ENCODE results near the gene CDH13.

CDH13 gene

GRCh38 chr16:83609178-83609577 is 982.4 kb downstream of the CDH13 start:
- TF ChIP-seq REST (IDR thresholded peaks at IDR 0.05; ENCODE audit: insufficient read depth in 1 of 2, low read depth in 2 of 2, low read length in 2 of 2), result no peak
- TF ChIP-seq POLR2AphosphoS5 (IDR thresholded peaks at IDR 0.05; ENCODE audit: low read depth, low read length), result no peak
- TF ChIP-seq TAF1 (IDR thresholded peaks at IDR 0.05; ENCODE audit: borderline replicate concordance, insufficient read depth, low read length), result no peak
- no peak for TF ChIP-seq FOXP2 (optimal IDR thresholded peaks at IDR 0.05; ENCODE audit: borderline replicate concordance, extremely low read depth, extremely low read length, insufficient read depth)
- TF ChIP-seq SIN3A (IDR thresholded peaks at IDR 0.05; ENCODE audit: borderline replicate concordance, insufficient read depth, low read length), result no peak

GRCh38 chr16:83615141-83615952 is 988.6 kb downstream of the CDH13 start:
- TF ChIP-seq TAF1 (IDR thresholded peaks at IDR 0.05; ENCODE audit: borderline replicate concordance, insufficient read depth, low read length) (no peak), REST (IDR thresholded peaks at IDR 0.05; ENCODE audit: insufficient read depth in 1 of 2, low read depth in 2 of 2, low read length in 2 of 2) (no peak), SIN3A (IDR thresholded peaks at IDR 0.05; ENCODE audit: borderline replicate concordance, insufficient read depth, low read length) (no peak), FOXP2 (optimal IDR thresholded peaks at IDR 0.05; ENCODE audit: borderline replicate concordance, extremely low read depth, extremely low read length, insufficient read depth) (no peak), POLR2AphosphoS5 (IDR thresholded peaks at IDR 0.05; ENCODE audit: low read depth, low read length) (no peak)

- TF ChIP-seq REST (IDR thresholded peaks at IDR 0.05; ENCODE audit: insufficient read depth in 1 of 2, low read depth in 2 of 2, low read length in 2 of 2), result no peak
- TF ChIP-seq POLR2AphosphoS5 (IDR thresholded peaks at IDR 0.05; ENCODE audit: low read depth, low read length), result no peak
- TF ChIP-seq TAF1 (IDR thresholded peaks at IDR 0.05; ENCODE audit: borderline replicate concordance, insufficient read depth, low read length), result no peak
- no peak for TF ChIP-seq FOXP2 (optimal IDR thresholded peaks at IDR 0.05; ENCODE audit: borderline replicate concordance, extremely low read depth, extremely low read length, insufficient read depth)
- no peak for TF ChIP-seq SIN3A (IDR thresholded peaks at IDR 0.05; ENCODE audit: borderline replicate concordance, insufficient read depth, low read length)
These were observed 989.2 kb downstream of the CDH13 start for GRCh38 chr16:83615953-83616350.

GRCh38 chr16:83619381-83620150 is 992.8 kb downstream of the CDH13 start:
- TF ChIP-seq TAF1 (IDR thresholded peaks at IDR 0.05; ENCODE audit: borderline replicate concordance, insufficient read depth, low read length) (no peak), FOXP2 (optimal IDR thresholded peaks at IDR 0.05; ENCODE audit: borderline replicate concordance, extremely low read depth, extremely low read length, insufficient read depth) (no peak), REST (IDR thresholded peaks at IDR 0.05; ENCODE audit: insufficient read depth in 1 of 2, low read depth in 2 of 2, low read length in 2 of 2) (no peak), POLR2AphosphoS5 (IDR thresholded peaks at IDR 0.05; ENCODE audit: low read depth, low read length) (no peak), SIN3A (IDR thresholded peaks at IDR 0.05; ENCODE audit: borderline replicate concordance, insufficient read depth, low read length) (no peak)
